Retina (tissue), 1 donor: ENCODE measurements around the gene CRNKL1.
"Not testable (repeated sequence)": the region's sequence is repeated elsewhere in the genome, so short reads cannot be mapped to it uniquely, and the experiment has no call there.

Experiments
- DNase-seq: peaks from one replicate; pipeline ENCODE4 v3.0.0-alpha.2; 2016

Gene CRNKL1

GRCh38 chr20:20003955-20004322, 48.3 kb downstream of the CRNKL1 start:
- not testable (repeated sequence) for DNase-seq

- DNase-seq: no peak
These were observed 49.0 kb downstream of the CRNKL1 start for GRCh38 chr20:20003031-20003954.

DNA sequence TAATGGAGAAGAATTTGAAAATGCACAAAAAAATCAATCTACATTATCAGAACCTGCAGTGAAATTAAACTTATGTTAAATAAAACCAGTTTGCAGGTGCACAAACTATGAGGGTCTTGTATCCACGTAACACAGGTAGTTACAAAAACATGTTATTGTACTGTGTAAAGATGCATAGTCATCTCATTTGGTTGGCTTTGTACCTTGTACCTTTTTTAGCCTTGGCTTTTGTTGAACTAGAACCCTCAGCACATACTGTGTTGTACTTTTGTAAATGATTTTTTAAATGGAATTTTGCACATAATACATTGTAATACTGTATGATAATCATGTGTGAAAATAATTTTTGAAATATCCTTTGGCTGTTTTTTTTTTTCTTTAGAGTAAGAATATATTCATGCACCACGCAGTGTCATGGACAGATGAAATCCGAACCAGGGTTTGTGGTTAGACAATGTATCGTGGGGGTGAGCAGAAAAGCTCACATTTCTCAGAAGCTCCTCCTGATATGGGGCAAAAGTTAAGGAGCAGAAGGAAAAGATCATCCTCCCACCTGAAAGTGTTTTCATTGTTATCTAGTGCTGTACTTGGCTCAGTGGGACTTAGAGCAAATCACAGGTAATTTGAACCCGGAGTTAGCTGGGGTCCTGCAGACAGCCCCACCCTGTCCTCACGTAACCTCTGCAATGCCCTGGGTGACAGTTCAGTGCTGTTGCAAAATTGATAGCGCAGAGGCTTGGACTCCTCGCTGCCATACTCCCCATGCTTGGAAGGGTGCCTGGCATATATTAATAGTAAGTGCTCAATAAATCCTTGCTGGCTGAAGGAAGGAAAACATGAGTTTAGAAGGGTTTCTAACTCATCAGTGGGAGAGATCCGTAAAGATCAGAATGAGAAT, 49.9 kb downstream of the CRNKL1 start:
- no peak for DNase-seq

DNA sequence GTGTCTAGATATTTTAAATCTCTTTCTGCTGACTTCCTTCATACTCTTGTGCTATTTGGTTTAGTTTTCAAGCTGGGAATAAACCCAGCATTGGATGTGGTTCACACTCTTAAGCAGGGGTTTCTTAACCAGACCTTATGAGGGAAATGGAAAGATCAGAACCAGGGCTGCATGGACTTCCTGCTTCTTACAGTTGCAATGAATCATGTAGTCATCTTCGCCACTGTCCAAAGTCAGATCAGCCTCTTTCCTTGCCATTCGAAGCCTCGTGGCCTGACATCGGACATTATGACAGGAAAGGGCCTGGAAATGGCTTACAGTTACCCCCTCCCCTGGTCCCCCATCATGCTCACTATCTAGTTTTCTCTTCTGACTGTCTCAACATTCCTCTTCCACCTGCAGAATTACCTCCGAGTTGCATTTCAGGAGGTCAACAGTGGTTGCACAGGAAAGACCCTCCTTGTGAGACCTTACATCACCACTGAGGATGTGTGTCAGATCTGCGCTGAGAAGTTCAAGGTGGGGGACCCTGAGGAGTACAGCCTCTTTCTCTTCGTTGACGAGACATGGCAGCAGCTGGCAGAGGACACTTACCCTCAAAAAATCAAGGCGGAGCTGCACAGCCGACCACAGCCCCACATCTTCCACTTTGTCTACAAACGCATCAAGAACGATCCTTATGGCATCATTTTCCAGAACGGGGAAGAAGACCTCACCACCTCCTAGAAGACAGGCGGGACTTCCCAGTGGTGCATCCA, 51.9 kb downstream of the CRNKL1 start:
- DNase-seq: no peak

DNA sequence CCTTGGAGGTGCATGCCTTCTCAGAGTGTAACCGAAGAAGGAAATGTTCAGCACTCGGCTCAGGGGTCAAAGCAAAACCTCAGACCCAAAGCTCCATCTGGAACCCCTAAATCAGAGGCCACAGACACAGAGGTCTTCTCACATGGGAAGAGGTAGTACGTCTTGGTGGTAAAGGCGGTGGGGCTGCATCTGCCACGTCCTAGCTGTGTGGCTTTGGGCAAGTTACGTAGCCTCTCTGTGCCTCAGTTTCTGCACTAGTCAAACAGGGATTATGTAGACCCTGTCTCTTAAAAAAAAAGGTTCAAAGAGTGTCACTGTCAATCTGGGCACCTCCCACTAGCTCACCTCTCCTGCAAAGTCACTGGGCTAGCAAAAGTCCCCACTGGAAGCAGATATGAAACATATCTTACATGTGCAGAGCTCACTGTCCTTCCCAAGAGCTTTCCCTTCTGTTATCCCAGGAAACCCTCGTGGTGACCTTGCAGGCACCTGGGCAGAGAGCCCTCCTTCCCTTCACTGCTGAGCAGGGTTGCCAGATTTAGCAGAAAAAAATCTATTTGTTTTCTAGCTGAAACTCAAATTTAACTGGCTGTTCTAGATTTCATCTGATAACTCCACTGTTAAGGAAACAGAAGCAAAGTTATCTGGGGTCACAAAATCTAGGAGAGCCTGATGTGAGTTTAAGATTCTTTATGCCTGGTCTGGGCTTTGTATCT, 53.1 kb downstream of the CRNKL1 start:
- DNase-seq: no peak

GRCh38 chr20:19996917-19997316, 55.3 kb downstream of the CRNKL1 start:
- no peak for DNase-seq

GRCh38 chr20:19996222-19996621, 56.0 kb downstream of the CRNKL1 start:
- DNase-seq: no peak

DNA sequence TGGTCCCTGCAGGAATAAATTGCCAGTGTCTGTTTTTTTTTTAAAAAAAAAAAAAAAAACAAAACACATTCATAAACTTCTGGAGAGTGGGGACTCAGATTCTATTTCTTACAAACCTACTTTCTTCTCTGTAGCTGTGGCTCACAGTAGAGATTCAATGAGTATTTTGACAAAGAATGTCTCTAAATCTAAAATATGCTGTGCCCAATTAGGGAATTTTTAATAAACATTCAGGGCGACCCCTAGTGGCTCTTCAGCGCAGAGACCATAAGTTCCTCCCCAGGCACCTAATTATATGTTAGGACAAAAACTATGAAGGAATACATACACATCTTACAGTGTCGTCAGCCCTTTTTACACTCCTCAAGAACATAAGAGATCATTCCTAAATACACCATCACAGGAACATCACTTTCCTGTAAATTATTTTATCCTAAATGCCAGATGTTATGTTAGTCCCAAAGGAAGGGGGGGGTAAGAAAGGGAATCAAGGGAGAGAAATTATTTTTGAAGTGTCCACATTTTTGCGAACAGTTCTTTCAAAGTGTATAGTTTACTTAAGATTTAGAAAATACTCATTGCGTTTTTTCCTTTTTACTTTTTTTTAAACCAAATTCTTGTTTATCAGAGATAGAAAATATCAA, 56.9 kb downstream of the CRNKL1 start:
- DNase-seq: peak; percentile 54

DNA sequence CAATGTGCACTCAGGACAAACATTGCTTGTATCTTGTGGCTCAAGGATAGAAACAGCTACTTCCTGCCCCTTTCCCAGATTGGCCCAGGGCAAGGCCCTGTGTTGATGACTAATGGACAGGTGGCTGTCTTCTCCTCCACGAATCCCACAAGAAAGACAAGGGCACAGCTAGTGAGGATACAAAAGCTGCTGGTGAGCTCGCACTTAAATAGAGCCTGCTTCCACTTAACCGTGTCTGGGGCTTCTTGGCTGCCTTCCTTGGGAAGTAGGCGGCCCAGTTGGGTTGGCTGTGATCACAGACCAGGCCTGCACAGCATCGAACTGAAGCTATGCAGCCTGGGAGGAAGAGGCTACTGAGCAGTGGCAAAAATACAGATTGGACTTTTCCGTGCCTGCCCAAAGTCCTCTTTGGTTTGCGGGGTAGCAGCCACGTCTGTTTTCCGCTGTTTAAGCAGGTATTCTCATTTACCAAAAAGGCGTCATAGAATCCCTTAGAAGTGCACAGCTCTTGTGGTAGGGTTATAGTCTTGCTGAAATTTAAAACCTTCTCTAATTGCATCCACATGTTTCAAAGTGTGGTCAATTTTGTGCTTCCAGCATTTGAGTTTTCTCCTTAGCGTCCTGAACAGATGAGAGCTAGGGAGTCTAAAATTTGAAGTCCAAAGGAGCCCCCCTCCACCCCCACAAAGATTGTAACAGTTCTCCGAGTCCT, 58.2 kb downstream of the CRNKL1 start:
- DNase-seq: no peak

GRCh38 chr20:19992996-19993908, 59.0 kb downstream of the CRNKL1 start:
- peak; percentile 50 for DNase-seq

DNA sequence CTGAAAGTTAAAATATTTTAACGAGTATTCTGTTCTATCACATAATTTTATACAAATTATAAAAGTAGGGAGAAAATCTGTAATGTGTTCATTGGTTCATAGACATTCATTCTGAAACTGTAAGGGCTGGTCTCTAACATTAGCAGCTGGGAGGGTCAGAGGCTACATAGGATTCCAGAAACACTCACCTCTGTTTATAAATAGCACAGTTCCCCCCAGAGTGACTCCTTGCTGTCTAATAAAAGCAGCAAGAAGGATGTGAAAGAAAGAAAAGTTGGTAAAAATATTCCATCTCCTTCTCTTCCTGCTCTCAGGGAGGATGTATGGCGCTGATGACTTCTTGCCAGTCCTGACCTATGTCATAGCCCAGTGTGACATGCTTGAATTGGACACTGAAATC, 60.4 kb downstream of the CRNKL1 start:
- no peak for DNase-seq

- DNase-seq: no peak
These were observed 61.0 kb downstream of the CRNKL1 start for GRCh38 chr20:19991308-19991707.

DNA sequence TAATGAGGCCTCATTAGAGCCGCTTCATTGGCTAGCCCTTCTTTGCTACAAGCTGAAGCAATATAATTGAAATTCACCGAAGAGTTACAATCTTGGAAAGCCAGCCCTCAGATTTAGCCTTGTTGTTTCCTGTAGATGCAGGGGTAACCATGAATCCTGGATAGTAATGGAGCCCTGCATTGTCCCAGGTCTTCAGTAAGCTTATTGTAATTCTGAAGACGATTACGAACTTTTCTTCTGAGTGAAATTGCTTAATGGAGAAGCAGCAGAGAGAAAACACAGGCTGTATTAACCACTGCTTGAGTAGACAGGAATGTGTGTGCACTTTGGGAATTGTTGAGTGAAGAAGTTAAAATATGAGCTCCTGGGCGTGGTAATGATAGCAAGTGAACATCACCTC, 61.4 kb downstream of the CRNKL1 start:
- peak; percentile 82 for DNase-seq

DNA sequence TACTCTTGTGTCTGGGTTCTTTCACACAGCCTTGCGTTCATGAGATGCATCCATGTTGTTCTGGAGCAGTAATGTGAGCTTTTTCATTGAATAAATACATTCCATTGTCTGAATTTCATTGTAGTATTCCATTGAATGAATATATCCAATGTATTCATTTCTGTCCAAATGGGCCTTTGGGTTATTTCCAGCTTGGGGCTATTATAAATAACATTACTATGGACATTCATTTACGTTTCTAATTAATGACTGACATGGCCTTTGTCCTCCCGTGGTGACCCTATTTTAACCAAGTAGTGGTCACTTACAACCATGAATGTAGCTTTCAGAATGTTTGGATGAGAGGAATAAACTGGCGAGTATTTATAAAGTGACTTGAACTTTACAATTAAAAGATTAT, 65.2 kb downstream of the CRNKL1 start:
- no peak for DNase-seq

GRCh38 chr20:19986419-19986818, 65.8 kb downstream of the CRNKL1 start:
- no peak for DNase-seq
